GM12801 (cell line): ENCODE measurements around the gene SHISA6.

Experiments
- CTCF ChIP-seq: IDR thresholded peaks from one replicate; pipeline ENCODE4 v1.5.1; 2011; ENCODE audit warnings: control low read depth; ENCODE audit not compliant: insufficient read length; ENCODE audit errors: extremely low read depth

The SHISA6 gene

GRCh38 chr17:11558681-11559234 lies 317.7 kb downstream of the SHISA6 start:
- TF ChIP-seq CTCF, result no peak

DNA sequence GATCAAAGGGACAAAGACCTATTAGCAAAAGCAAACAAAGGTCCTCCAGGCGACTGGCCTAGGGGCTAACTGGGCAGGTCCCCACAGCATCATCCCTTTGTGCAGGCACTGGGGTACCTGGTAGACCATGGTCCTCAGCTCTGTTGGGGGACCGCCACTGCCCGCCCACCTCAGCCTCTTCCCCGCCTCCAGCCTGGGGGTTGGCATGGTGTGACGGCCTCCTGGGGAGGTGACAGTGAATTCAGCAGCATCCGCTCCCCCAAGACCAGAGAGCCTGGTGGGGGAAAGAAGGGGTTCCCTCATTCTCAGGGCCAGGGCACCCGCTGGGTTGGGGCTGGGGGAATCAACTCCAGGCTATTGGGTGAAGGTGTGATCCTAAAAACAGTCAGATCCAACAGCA lies 318.6 kb downstream of the SHISA6 start:
- TF ChIP-seq CTCF, result no peak

DNA sequence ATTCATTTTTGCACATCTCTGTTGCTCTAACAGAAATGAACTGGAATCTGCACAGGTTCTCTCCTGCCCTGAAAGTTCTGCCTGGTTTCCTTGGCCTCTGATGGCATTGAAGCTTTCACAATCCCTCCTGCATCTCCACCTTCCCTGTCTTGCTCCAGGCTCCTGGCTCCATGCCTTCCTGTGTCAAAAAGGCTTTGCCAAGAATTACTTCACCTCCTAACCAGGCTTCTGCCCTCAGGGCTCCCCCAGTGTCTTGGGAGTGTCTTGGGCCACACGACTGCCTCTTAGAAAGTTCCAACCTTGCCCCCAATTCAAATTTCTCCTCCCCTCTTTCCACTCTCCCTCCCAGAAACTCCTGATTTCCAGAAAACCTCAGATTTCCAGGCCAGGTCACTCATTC lies 320.3 kb downstream of the SHISA6 start:
- TF ChIP-seq CTCF, result no peak

DNA sequence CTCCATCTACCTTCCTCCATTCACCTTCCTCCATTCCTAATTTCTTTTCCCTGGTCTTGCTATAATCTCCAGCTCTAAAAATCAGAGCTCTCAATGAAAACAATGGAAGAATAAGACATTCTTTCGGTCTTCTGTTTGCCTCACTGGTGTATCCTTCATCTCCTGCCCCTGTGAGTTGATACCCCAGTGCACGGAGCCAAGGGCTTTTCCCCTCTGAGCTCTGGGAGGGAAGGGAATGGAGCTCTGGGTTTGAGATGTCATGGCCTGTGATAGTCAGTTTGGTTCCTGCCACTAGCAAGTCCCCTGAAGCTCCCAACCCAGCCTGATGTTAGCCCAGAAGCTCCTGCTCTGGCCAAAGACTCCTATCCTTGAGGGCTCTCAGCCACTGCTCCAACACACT lies 320.7 kb downstream of the SHISA6 start:
- TF ChIP-seq CTCF, result no peak

DNA sequence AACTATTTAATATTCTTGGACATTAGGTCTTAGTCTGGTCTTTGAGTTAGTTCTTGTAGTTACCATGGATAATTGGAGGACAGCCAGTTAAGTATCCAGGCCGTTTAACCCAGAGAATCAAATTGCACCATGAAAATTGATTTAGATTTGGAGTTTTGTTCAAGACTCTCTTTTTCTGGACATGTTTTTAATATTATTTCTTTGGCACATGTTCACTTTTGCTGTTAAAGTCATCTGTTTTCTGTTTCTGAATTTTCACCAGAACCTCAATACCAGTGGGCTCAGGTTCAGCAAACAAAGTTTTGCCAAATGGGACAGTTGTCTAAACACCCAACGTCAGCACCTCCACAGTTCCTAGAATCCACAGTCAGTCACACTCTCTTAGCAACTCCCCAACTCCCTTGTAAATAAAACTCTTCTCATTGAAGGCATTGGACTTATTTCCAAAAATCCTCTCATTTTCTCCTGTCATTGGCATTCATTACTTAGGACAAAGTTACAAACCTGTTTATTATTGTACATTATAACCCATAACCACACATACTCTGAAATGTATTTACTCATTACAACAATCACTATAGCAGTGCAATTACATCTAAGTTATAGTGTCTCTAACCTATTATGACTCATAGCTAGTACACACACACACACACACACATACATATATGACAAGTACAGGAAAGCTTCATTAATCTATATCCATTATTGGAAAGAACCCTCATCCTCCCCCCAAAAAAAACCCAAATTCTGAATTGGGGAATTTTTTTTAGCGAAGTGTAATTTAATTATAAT lies 323.8 kb downstream of the SHISA6 start:
- TF ChIP-seq CTCF, result no peak

GRCh38 chr17:11565591-11565990 lies 324.6 kb downstream of the SHISA6 start:
- TF ChIP-seq CTCF, result no peak

DNA sequence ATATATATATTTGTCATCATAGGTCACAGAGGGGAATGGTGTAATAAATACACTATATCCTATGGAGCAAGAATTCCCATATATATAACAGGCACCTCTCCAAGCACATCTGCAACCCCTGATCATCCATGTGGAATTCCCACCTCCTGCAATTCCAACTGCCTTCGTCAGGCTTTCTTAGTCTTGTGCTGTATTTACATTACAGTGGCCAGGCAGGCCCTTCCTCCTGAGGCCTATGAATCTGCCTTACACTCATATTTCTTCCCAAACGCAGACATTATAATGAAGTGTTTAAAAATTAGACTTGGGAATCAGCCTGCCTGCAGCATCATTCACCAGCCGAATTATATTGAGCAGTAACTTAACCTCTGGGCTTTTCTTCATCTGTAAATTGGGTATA lies 338.0 kb downstream of the SHISA6 start:
- no peak for TF ChIP-seq CTCF
